GM23338 (cell line): ENCODE results near the gene SAT1. TPM values are rescaled to one million over a fixed set of nuclear protein-coding genes. Genes with fewer than 3 reads are reported as not detected.

ENCODE experiments used
- REST ChIP-seq: IDR thresholded peaks from one replicate; pipeline ENCODE4 v1.6.1; 2018; ENCODE audit warnings: antibody characterized with exemption; ENCODE audit not compliant: unreplicated experiment
- polyA plus RNA-seq: library from polyadenylated mRNA; unstranded; fragments of >200 nt; fragmentation: Nextera tagmentation; extraction: Ambion mirVana; gene quantifications from 2 replicates; pipeline ENCODE4 v1.2.1, GENCODE V29; 2016
- small RNA-seq: library from RNA; depleted of rRNA; stranded (forward); fragments of <200 nt; gene quantifications from one replicate; pipeline ENCODE3, GENCODE V24; 2014; ENCODE audit warnings: low replicate concordance
- total RNA-seq: library from RNA; depleted of rRNA; stranded (reverse); fragments of >200 nt; shearing (Covaris generic); gene quantifications from 2 replicates; pipeline ENCODE4 v1.2.3, GENCODE V29; 2014; rRNA removed

Gene SAT1
- total and polyA plus RNA-seq, 2 experiments from 2014 or later: 44.1 to 101 TPM

- TF ChIP-seq REST: no peak
Observed at GRCh38 chrX:23832721-23833120, 49.7 kb downstream of the SAT1 start (continued).

Small RNAs within 50 kb of the gene (small RNA-seq; reads per million reads assigned to genes)
- not detected for gene RF00019

Other genes with a start within 250 kb of the SAT1 start
- 101 and 139 TPM in 2 replicates for gene PRDX4, start 115.7 kb upstream of the SAT1 start, total RNA-seq
- 101 and 103 TPM in 2 replicates for gene PRDX4, start 115.7 kb upstream of the SAT1 start, polyA plus RNA-seq
- 34.3 and 35.4 TPM in 2 replicates for gene ACOT9, start 39.9 kb upstream of the SAT1 start, total RNA-seq
- 23.5 and 28.5 TPM in 2 replicates for gene ACOT9, start 39.9 kb upstream of the SAT1 start, polyA plus RNA-seq
- 31.0 and 32.8 TPM in 2 replicates for gene APOO, start 124.8 kb downstream of the SAT1 start, total RNA-seq
- gene APOO, start 124.8 kb downstream of the SAT1 start, polyA plus RNA-seq: 72.4 and 77.6 TPM in 2 replicates
- 0.56 TPM in 1 of 2 replicates, not detected in the other for gene CXorf58, start 124.8 kb downstream of the SAT1 start, total RNA-seq
- gene CXorf58, start 124.8 kb downstream of the SAT1 start, polyA plus RNA-seq: not detected in 2 replicates
- gene KLHL15, start 244.0 kb downstream of the SAT1 start, total RNA-seq: 15.0 and 15.3 TPM in 2 replicates
- gene KLHL15, start 244.0 kb downstream of the SAT1 start, polyA plus RNA-seq: 2.2 and 2.4 TPM in 2 replicates